LNCAP (cell line): Measurements from ENCODE around the gene SERPINA1.

ENCODE experiments used
- CTCF ChIP-seq: fragments of 450-650 bp; IDR thresholded peaks from 2 replicates; pipeline ENCODE4 v1.5.1; 2017; ENCODE audit warnings: mild to moderate bottlenecking

The SERPINA1 gene

GRCh38 chr14:94390372-94391086 is 2.1 kb upstream of the SERPINA1 start:
- no peak for TF ChIP-seq CTCF

GRCh38 chr14:94389731-94390371 is 1.4 kb upstream of the SERPINA1 start:
- no peak for TF ChIP-seq CTCF

DNA sequence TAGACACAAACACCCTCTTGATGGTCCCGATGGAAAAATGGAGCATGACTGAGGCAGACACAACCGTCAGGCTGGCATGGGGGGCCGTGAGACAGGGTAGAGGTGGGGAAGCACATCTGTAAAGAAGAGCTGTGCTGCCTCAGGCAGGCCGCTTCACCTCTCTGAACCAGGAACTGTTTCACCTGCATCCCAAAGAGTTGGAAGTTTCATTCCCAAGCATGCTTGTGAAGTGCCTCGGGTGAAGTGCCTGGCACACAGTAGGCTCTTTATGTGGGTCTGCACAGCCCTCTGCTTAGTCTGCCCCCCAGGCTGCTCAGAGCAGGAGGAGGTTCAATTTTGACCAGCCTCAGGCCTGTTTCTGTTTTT is 685 bp upstream of the SERPINA1 start:
- TF ChIP-seq CTCF: no peak

- TF ChIP-seq CTCF: no peak
Observed at GRCh38 chr14:94388027-94388383, 397 bp downstream of the SERPINA1 start.

DNA sequence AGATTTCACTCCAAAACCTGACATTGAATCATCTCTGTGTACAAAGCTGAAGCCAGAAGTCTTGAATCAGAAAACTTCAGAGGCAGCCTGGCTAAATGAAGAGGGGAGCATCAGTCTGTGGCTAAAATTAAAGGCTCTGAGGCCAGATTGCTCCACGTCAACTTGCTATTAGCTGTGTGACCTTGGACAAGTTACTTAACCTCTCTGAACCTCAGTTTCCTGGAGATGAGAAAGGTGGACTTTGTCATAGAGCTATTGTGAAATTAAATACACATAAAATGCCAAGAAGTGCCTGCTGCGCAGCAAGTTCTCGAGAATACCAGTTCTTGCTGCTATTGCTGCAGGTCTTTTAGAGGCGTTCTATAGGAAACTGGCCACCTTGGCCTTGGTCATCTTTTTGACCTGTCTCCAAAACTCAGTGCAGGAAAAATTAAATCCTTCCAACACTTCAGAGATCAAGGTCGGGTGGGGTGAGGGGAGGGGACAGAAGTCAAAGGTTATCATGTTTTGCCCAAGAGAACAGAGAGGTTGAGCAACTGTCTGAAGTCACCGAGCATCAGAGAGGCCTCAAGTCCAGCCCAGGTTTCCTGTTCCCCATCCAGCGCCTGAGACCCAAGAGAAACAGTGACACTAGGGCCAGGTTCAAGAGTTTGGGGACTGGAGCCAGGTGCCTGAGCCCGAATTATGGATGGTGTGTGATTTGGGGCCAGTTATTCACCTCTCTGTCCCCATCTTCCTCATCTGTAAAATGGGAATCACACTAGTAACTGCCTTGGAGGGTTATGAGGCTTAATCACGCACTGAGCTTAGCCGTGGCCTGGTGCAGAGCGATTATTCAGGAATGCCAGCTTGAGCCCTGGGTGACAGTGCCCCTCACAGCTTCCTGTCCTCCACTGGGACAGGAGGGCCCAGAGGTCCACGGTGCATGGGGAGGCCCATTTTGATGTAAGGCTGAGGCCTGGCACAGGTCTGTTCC is 1.1 kb downstream of the SERPINA1 start:
- TF ChIP-seq CTCF: no peak

DNA sequence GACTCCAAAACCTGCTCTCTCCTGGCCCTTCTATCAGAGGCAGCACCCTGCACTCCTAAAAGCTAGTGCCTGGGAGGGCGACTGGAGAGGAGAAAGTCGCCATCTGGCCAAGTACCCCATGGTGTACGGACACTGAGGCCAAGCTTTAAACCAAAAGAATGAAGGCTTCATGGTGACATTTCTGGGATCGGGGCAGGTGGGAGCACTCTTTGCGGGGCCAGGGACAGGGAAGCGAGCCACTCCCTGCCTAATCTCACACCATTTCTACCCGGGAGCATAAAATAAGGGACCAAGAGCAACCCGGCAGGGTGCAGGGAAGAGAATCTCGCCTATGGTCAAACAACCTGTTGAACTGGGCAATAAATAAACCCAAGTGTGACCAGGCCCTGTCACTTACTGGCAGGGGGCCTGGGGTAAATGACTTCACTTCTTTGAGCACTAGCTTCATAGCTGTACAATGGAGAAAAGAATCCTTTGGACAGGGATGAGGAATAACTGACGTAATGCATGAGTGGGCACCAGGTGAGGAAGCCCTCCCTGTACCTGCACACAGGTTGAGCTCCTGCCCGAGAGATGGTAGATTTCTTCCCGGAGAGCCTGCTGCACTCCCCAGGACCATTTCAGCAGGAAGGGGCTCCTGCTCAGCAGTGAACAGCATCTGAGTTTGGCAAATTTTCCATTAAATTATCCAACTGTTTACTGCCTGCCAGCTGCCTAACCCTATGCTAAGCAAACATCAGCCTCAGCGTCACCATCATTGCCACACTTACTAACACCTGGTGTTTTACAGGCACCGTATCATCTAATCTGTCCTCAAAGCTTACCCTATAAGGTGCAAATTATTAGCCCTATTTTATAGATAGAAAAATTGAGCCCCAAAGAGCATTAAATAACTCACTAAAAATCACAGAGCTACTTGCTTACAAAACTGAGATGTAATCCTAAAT is 2.0 kb downstream of the SERPINA1 start:
- TF ChIP-seq CTCF: no peak
